Activated T-helper 2 cell treated with anti-CD3 and anti-CD28 coated beads, Interferon-gamma antibody, Interleukin-2, Interleukin-4, amounts not matched to agents 10 μg/mL and 5 μg/mL and 100 μg/mL, durations not matched to agents 14 hours and 24 hours and 36 hours (primary cell): ENCODE data around the gene ERVW-1. TPM values are rescaled to one million over a fixed set of nuclear protein-coding genes. Genes with fewer than 3 reads are reported as not detected.

ENCODE experiments used
- DNase-seq: peaks from one replicate; pipeline ENCODE4 v3.0.0; 2021; ENCODE audit warnings: low spot score
- H3K27ac Mint-ChIP-seq: one replicate; pipeline ENCODE4 v1.8.0; 2021; ENCODE audit warnings: mixed read lengths
- H3K27me3 Mint-ChIP-seq: one replicate; pipeline ENCODE4 v1.8.0; 2021; ENCODE audit warnings: low read depth, mixed read lengths
- H3K36me3 Mint-ChIP-seq: one replicate; pipeline ENCODE4 v1.8.0; 2021; ENCODE audit warnings: low read depth, mixed read lengths
- H3K4me1 Mint-ChIP-seq: one replicate; pipeline ENCODE4 v1.8.0; 2021; ENCODE audit warnings: low read depth, mixed read lengths
- H3K4me3 Mint-ChIP-seq: one replicate; pipeline ENCODE4 v1.8.0; 2021; ENCODE audit warnings: low read depth, mild to moderate bottlenecking, moderate library complexity, mixed read lengths
- H3K9me3 Mint-ChIP-seq: one replicate; pipeline ENCODE4 v1.8.0; 2021; ENCODE audit warnings: mixed read lengths
- intact Hi-C: fragments of 100-400 bp; cut with micrococcal nuclease; formaldehyde crosslinking; loops from one replicate; pipeline ENCODE4 v1.15.1; 2023
- total RNA-seq: library from RNA; stranded (reverse); gene quantifications from 2 replicates; pipeline ENCODE4 v1.2.3, GENCODE V29; 2022

Gene ERVW-1
- total RNA-seq, 1 donor from 2014 or later: not detected

GRCh38 chr7:92436612-92437445, 40.9 kb downstream of the ERVW-1 start:
- Mint-ChIP-seq H3K9me3 (no peaks in the 10 kb centered on the region), H3K4me1 (no peaks in the 10 kb centered on the region), H3K36me3 (no peaks in the 10 kb centered on the region), H3K27me3 (no peaks in the 10 kb centered on the region), H3K4me3 (no peak overlapping the region), H3K27ac (no peak overlapping the region)
- DNase-seq: no peak
- intact Hi-C loops: no loop called here

- H3K27ac Mint-ChIP-seq: no peak overlapping the region
- peaks cover 2% of the 10 kb centered on the region for H3K27me3 Mint-ChIP-seq
- H3K4me1 Mint-ChIP-seq: no peaks in the 10 kb centered on the region
- DNase-seq: no peak
- H3K36me3 Mint-ChIP-seq: no peaks in the 10 kb centered on the region
- intact Hi-C loops: no loop called here
- H3K4me3 Mint-ChIP-seq: no peak overlapping the region
- H3K9me3 Mint-ChIP-seq: no peaks in the 10 kb centered on the region
These were observed 42.2 kb downstream of the ERVW-1 start for GRCh38 chr7:92435542-92435941.

GRCh38 chr7:92433019-92433418, 44.7 kb downstream of the ERVW-1 start:
- intact Hi-C loops: no loop called here
- no peaks in the 10 kb centered on the region for H3K36me3 Mint-ChIP-seq
- H3K27me3 Mint-ChIP-seq: peaks cover 4% of the 10 kb centered on the region
- H3K4me1 Mint-ChIP-seq: peaks cover 5% of the 10 kb centered on the region
- H3K27ac Mint-ChIP-seq: no peak overlapping the region
- H3K4me3 Mint-ChIP-seq: no peak overlapping the region
- DNase-seq: no peak
- no peaks in the 10 kb centered on the region for H3K9me3 Mint-ChIP-seq

GRCh38 chr7:92432299-92432946, 45.3 kb downstream of the ERVW-1 start:
- DNase-seq: no peak
- Mint-ChIP-seq H3K9me3 (no peaks in the 10 kb centered on the region), H3K4me3 (no peak overlapping the region), H3K27ac (no peak overlapping the region), H3K36me3 (no peaks in the 10 kb centered on the region), H3K4me1 (peaks cover 5% of the 10 kb centered on the region), H3K27me3 (peaks cover 4% of the 10 kb centered on the region)
- intact Hi-C loops: no loop called here

GRCh38 chr7:92427193-92427592, 50.6 kb downstream of the ERVW-1 start:
- Mint-ChIP-seq H3K4me1 (peaks cover 19% of the 10 kb centered on the region), H3K9me3 (no peaks in the 10 kb centered on the region), H3K27ac (no peak overlapping the region), H3K36me3 (no peaks in the 10 kb centered on the region), H3K27me3 (peaks cover 10% of the 10 kb centered on the region), H3K4me3 (no peak overlapping the region)
- DNase-seq: no peak
- intact Hi-C loops: no loop called here

- peaks cover 7% of the 10 kb centered on the region for H3K27me3 Mint-ChIP-seq
- H3K4me3 Mint-ChIP-seq: no peak overlapping the region
- intact Hi-C loops: no loop called here
- no peaks in the 10 kb centered on the region for H3K36me3 Mint-ChIP-seq
- no peaks in the 10 kb centered on the region for H3K9me3 Mint-ChIP-seq
- H3K4me1 Mint-ChIP-seq: peaks cover 19% of the 10 kb centered on the region
- H3K27ac Mint-ChIP-seq: no peak overlapping the region
- DNase-seq: no peak
These were observed 52.3 kb downstream of the ERVW-1 start for GRCh38 chr7:92425311-92425947.

- Mint-ChIP-seq H3K9me3 (no peaks in the 10 kb centered on the region), H3K27ac (no peak overlapping the region), H3K4me1 (peaks cover 14% of the 10 kb centered on the region), H3K36me3 (no peaks in the 10 kb centered on the region), H3K27me3 (peaks cover 5% of the 10 kb centered on the region), H3K4me3 (peak overlapping the region; percentile 32)
- no peak for DNase-seq
- intact Hi-C loops: loop anchor here (1.0 to 5.0 kb wide), 3 partner anchors 24 to 243 kb away; partner anchors contain the start of genes ANKIB1, GATAD1 and KRIT1
These were observed 54.0 kb downstream of the ERVW-1 start for GRCh38 chr7:92423710-92424131.

GRCh38 chr7:92422926-92423325, 54.8 kb downstream of the ERVW-1 start:
- H3K27ac Mint-ChIP-seq: no peak overlapping the region
- intact Hi-C loops: loop anchor here (5.0 kb wide), 1 partner anchor 176 kb away; the partner anchor contains the start of genes ANKIB1 and KRIT1

GRCh38 chr7:92421676-92422435, 55.9 kb downstream of the ERVW-1 start:
- no peak for DNase-seq
- peaks cover 14% of the 10 kb centered on the region for H3K4me1 Mint-ChIP-seq
- no peaks in the 10 kb centered on the region for H3K36me3 Mint-ChIP-seq
- no peaks in the 10 kb centered on the region for H3K9me3 Mint-ChIP-seq
- peaks cover 4% of the 10 kb centered on the region for H3K27me3 Mint-ChIP-seq
- no peak overlapping the region for H3K4me3 Mint-ChIP-seq
- intact Hi-C loops: loop anchor here (5.0 kb wide), 1 partner anchor 175 kb away; the partner anchor contains the start of genes ANKIB1 and KRIT1
- H3K27ac Mint-ChIP-seq: no peak overlapping the region

More at GRCh38 chr7:92422926-92423325, 54.8 kb downstream of the ERVW-1 start:
- no peak for DNase-seq
- H3K9me3 Mint-ChIP-seq: no peaks in the 10 kb centered on the region
- peaks cover 14% of the 10 kb centered on the region for H3K4me1 Mint-ChIP-seq
- no peaks in the 10 kb centered on the region for H3K36me3 Mint-ChIP-seq
- H3K4me3 Mint-ChIP-seq: no peak overlapping the region
- H3K27me3 Mint-ChIP-seq: peaks cover 5% of the 10 kb centered on the region

Other genes starting within 250 kb of the ERVW-1 start
- gene KRIT1, start 232.0 kb downstream of the ERVW-1 start, total RNA-seq: 37.4 and 43.0 TPM in 2 replicates
- gene ANKIB1, start 232.0 kb downstream of the ERVW-1 start, total RNA-seq: 50.4 and 55.0 TPM in 2 replicates
- gene GATAD1, start 30.5 kb downstream of the ERVW-1 start, total RNA-seq: 25.1 and 25.4 TPM in 2 replicates
- 15.1 TPM in 2 replicates for gene PEX1, start 50.6 kb upstream of the ERVW-1 start, total RNA-seq
- 15.2 and 16.8 TPM in 2 replicates for gene RBM48, start 50.8 kb upstream of the ERVW-1 start, total RNA-seq
- gene FAM133B, start 112.4 kb upstream of the ERVW-1 start, total RNA-seq: 39.0 and 39.4 TPM in 2 replicates